ENCODE results near the gene LMNA.
A peak's percentile ranks its signal among the peaks of the same experiment; 100 is the strongest.

The LMNA gene

DNA sequence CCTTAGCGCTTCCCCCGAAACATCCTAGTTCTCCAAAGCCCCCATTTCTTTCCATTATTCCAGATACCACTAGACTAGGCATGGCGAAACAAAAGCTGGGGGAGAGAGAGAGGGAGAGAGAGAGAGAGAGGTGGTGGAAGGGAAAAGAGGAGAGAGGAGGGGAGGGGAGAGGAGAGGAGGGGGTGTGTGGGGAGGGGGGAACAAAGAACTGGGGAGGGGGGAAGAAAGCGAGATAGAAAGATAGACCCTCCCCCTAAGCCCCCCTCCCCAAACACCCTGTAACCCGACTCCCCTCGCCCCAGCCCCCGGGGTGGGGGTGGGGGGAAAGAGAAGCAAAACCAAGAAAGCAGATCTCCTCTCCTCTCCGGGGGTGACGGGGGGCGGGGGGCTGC is 32.6 kb upstream of the LMNA start:
- DNase-seq (ENCODE audit: low read depth, low spot score), result no peak

DNA sequence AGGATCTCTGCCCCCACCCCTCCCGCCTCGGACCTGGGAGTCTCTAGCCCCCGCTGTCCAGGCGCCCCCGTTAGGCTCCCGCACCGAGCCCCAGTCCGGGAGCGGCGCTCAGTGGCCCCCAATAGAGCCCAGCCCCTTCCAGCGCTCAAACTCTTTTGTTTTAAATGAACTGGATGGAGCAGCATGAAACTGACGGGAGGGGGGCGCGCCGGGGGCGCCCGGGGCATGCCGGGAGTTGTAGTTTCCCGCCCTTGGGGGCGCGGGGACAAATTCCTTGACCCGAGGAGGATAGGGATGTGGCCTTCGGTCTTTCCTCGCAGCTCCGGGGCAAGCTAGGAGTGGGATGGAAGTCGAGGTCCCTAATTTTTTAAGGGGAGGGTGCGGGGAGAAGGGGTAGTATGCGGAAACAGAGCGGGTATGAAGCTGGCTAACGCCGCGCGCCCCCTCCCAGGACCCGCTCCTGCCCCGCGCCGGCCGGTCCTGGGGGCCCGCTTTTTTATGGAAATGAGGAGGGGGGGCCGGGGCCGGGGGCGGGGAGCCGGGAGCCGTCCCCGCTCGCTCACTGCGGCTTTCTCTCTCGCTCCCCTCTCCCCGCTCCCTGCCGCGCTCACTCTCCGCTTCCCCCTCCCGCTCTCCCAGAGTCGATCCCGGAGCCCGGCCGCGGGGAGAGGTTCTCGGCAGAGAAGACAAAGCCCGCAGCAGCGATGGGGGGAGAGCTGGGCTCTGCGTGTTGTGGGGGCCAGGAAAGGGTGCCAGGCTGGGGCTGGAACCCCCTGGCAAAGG is 32.0 kb upstream of the LMNA start, which contains the start of gene MEX3A:
Gene MEX3A, minus strand, starts transcription at position 157 of the 783 bp plus-strand sequence. CDS start 467 bp downstream, outside the sequence.
- peak; percentile 97 for DNase-seq (ENCODE audit: low read depth, low spot score)

DNA sequence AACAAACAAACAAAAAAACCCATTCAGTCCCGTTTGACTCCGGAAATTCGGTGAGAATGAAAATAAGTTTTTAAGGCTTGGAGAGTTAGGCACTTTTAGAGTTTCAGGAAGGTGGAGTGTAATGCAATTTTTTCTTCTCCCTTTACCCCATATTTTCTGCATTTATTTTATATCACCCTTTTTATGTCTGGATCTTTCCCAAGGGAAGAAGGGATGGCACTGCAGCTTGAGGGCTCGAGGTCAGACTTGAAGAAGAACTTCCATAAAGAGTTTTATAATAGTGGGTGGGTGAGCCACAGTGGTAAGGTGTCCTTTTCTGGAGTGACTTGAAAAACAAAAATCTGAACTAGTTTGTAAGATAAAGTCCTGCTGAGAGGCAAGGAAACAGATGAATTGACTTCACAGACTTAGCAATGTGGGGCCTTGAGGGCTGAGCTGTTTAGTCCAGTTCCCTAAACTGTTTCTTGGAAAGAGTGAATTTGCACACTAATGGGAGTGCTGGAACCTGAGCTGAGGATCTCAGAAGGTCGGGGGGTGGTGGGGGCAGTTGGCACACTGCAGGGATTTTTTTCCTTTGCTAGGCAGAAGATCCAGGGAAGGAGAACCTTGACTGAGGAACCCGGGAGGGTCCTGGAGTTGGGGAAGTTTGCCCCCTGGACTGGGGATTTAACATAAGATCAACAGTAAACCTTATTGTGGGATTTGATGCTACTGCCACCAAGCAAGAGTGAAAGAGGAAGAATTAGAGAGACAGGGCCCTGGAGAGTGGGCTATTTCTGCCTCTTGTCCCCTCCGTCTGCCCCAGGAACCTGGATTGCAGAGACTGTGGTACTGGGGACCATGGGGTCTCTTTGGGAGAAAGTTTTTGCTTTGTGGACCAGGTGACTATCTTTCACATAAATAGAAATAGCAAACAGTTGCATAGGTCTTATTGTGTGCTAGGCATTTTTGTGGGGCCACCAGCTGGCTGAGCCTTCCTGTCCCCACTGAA is 30.4 kb upstream of the LMNA start:
- peak; percentile 47 for DNase-seq (ENCODE audit: low read depth, low spot score)

DNA sequence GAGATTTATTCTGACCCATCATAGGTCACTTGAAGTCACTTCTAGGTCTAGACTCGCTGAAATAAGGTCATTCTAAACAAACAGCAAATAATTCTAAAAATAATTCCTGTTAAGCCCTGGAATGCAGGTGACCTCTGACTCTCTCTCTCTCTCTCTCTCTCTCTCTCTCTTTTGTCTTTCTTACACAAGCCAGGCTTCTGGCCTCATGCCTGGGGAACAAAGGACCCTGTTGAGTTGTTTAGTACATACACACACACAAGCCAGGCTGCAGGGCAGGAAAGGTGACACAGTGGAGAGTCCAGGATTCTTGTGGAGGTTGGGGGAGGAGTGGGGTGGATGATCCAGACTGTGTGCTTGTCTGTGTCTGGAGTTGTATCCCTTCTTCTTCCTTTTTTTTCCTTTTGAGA is 28.3 kb upstream of the LMNA start:
- DNase-seq (ENCODE audit: low read depth, low spot score), result peak; percentile 89

DNA sequence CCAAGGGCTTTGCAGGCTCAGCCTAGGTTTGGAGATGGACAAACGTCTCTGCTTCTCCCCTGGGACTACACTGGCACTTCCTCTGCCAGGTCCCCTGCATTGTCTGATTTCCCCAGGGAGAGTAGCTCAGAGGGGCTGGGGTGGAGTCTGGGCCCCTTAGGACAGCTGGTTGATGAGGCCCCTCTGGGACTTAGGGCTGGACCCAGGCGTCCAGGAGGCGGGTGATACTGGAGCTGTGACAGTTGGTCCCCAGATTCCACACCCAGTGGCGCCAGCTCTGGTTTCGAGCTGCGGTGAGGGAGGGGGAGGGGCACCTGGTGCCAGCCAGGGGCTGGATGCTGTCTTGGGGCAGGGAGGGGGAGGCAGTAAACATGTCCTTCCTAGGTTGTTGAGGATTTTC is 24.8 kb upstream of the LMNA start:
- DNase-seq (ENCODE audit: low read depth, low spot score), result no peak

DNA sequence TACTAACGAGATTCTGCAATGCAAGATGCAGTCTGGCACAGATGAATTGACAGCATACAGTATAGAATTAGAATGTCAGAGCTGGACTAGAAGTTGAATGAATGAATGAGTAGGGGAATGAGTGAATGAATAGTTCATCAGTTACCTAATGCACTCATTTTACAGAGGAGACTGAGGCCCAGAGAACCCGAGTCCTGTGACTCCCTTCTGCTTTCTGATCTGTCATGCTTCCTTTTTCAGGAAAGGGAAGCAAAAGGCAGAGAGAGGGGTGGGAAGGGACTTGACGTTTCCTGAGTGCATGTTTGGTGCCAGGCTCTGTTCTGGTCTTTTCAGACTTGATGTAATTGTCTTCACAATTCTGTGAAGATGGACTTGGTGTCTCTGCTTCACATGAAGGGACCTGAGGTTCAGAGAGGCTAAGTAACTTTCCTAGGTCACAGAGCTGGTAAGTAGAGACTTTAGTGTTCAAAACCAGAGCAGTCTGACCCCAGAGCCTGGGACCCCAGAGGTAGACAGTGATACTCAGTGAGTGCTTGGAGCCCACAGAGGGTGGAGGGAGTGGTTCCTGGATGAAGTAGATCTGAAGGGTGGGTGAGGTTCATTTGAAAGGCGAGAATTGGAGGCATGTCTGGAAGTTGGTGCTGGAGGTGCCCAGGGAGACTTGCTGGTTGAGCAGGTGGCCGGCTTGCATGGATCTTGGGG is 24.2 kb upstream of the LMNA start:
- no peak for DNase-seq (ENCODE audit: low read depth, low spot score)

DNA sequence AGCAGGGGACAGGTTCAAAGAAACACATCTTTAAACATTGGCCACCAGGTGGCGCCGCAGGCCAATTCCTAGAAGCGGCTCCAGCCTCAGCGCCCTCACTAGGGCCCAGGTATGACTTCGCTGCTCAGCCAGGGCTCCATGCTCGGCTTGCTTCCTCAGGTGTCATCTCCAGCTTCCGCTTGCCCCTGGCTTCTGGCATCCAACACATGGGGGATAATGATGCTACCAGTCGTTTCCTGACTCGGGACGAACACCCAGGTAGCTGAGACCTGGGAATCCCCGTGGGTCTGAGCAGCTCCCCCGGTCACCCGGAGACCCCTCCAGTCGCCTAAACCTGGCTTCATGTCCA is 23.7 kb upstream of the LMNA start:
- peak; percentile 92 for DNase-seq (ENCODE audit: low read depth, low spot score)

DNA sequence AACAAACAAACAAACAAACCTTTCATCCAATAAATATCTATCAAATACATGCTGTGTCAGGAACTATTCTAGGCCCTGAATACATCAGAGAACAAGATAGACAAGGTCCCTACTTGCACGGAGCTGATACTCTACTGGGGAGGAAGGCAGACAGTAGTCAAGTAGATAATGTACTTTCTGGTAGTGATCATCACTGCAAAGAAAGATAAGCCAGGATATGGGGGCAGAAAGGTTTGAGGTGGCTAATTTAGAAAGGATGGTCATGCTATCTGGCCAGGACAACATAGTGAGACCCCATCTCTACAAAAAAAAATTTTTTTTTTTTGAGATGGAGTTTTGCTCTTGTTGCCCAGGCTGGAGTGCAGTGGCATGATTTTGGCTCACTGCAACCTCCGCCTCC is 22.9 kb upstream of the LMNA start:
- DNase-seq (ENCODE audit: low read depth, low spot score), result no peak

DNA sequence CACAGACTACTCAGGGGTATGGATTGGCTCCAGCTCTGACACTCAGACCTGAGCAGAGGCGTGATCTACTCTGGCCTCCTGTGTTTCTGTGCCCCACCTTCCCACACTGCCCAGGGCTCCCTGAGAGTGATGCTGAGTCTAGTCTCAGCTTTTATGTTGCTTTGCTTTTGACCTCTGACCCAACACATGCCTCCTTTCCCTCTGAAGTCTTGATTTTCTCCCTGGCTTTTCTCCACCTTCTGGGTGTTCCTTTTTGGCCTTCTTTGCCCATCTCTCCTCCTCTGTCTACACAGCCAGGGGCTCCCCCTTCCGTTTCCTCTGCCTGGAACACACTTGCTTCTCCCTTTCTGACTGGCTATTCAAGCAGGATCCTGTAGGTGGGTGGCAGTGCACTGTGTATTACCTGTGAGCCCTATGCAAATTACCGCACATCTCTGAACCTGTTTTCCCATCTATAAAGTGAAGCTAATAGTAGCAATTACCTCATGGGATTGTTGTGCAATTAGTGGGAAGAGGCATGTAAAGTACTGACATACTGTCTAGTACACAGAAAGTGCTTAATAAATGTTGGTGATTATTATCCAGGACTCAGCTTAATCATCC is 18.5 kb upstream of the LMNA start:
- DNase-seq (ENCODE audit: low read depth, low spot score), result no peak

DNA sequence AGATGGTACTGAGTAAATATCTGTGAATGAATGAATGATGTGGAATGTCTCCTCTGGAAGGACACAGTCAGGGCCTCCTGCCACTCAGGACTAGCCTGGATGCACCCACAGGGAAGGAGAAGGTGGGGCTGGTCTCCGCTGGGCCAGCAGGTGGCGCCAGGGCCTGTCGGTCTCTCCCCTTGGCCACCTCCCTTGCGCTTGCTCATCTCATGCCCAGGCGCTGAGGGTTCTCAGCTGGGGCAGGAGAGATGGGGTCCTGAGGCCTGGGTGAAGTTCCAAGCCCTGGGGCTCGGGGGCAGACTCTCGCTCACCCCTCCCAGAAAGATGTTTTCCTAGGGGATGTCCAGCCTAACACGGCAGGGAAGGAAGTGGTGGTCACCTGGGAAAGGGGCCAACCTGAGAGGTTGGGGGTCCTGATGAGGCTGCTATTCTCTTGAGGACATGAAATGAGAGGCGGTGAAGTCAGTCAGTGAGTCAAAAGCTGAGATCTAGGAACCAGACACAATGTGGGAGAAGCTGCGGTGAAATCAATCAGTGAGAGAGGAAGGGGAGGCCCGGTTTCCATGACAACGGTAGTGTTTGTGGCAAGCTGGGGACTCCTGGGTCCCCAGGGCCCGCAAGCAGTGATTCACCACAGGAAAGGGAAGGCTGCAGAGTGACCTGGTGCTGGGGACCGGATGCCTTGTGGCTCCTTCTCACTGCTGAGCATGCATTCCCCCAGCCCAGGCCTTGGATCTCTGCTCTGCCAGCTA is 17.7 kb upstream of the LMNA start:
- peak; percentile 92 for DNase-seq (ENCODE audit: low read depth, low spot score)

DNA sequence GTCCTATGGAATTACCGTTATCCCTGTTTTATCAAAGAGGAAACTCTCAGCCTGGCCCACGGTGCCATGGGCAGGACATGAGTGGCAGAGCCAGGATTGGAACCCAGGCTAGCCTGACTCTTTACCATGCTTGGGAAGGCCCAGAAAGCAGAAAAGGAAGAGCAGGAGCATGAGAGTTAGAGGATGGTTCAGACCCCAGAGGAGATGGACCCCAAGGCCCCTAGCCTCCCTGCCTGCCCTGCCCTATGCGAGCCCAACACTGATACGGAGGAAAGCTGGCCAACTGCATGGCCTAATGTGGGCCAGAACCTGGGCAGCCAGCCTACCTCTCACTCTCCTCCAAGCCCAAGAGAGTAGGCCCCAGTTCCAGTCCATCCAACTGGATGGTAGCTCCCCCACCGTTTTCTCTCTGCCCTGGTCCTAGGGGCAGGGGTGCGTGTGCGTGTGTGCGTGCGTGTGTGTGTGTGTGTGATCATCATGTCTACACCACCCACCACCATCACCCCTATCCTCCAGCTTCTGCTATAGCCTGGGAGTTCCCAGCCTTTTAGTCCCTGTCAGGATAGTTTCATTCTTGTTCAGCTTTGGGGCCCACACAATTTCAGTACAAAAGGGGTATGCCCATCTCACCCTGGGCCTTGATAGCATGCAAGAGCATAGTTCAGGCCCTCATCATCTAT is 16.9 kb upstream of the LMNA start:
- no peak for DNase-seq (ENCODE audit: low read depth, low spot score)

DNA sequence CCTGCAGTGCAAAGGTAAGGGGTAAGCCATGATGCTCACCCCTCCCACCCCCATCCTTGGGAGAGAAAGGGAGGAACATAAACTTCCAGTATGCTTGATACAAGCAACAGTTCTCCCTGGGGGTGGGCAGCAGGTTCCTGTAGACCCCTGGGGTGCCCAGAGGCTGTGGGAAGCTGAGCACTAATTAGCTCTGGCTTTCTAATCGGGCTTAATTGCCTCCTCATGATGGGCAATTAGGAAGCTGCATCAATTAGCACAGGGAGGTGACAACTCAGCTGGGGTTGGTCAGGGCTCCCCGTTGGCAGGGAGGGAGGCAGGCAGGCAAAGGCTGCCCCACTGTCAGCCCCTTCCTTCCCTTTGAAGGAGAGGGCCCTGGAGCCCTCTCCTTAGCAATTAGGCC is 15.7 kb upstream of the LMNA start:
- DNase-seq (ENCODE audit: low read depth, low spot score), result no peak

DNA sequence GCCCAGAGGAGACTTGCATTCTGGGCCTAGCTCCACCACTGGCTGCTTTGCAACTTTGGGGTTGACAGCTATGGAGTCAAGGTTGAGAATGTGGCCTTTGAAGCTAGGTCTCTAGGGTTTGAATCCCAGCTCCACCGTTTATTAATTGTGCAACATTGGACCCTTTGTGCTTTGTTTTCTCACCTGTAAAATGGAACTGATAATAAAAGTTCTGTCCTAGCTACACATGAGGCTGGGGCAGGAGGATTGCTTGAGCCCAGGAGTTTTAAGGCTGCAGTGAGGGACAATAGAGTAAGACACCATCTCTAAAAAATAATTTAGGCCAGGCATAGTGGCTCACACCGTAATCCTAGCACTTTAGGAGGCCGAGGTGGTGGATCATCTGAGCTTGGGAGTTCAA is 15.2 kb upstream of the LMNA start:
- DNase-seq (ENCODE audit: low read depth, low spot score), result no peak

DNA sequence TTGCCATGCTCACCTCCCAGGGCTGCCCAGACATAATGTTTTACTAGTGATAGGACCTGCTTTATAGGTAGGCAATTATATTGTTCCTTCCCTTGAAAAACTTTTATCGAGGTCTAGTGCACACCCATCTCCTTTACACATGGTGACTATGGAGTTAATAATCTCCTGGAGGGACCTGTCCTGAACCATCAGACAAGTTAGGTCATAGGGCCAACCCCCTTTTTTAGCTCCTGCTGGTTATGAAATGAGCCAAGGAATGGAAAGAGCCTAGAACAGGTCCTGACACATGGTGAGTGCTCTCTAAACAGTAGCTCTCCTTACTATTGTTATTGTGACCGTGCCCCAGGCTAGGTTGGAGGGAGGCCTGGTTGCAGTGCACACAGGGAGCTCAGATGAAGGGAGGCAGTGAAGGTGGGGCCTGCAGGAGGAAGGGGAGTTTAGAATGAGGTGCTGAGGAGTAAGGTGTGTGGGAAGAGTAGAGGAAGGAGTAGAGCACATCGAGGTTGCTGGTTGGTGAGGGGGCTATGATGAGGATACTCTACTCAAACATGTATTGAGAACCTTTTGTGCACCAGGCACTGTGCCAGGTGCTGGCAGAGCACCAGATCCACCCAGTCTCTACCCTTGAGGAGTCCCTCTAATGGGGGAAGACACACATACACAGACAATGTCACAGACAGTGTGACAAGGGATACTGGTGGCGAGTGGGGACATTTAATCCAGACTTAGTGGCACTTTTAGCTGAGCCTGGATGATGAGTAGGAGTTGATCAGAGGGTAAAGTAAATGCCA is 14.1 kb upstream of the LMNA start:
- no peak for DNase-seq (ENCODE audit: low read depth, low spot score)

DNA sequence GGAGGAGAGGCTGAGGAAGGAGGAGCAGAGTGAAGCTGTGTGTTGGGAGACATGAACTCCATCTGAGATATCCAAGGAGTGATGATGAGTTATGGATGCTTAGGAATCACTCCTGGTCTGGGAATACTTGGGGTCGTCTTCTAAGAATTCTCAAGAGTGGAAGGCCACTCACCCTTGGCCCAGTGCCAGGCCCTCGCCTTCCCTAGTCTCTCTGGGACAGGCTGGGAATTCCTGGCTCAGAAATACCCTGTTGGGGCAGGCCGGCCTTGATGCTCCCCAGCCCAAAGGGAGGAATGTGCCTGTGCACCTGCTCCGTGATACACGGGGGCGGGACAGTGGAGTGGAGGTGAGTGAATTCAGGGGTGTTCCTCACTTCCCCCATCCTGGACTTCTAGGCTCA is 12.6 kb upstream of the LMNA start:
- DNase-seq (ENCODE audit: low read depth, low spot score), result no peak

DNA sequence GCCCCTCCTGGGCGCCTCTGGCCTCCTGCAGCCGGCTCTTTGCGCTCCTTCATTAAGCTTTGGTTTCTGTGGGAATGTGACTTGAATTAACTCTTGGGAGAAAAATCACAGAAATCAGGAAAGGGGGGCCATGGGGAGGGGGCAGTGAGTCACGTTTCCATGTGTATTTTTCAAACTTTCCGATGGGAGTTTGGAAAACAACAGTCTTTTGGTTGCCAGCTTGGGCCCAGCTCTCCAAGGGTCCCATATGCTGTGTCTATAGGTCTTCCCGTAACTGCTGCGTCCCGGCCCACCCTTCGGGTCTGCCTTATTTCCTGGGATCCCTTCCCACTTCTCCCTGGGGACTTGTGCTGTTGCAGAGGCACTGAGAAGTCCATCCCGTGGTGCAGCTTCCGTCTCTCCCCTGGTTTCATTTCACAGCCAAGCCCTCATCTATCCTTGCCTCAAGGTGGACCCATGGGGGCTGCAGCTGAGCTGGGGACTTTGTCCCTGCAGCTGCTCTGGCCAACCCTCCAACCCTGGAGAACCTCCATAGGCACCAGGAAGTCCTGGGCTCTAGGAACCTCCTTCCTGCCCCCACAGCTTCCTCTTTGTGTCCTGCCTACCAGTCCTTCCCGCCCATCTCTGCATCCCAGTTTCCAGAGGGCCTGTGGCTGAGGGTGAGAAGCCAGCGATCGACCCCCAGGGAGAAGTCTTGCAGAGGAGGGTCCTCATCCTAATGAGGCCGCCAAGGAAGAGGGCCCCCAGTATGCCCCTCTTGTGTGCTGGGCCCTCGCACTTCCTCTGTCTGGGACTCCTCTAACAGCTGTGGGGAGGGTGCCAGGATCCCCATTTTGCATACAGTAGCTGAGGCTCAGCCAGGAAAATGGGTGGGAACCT is 11.6 kb upstream of the LMNA start:
- DNase-seq (ENCODE audit: low read depth, low spot score), result no peak

DNA sequence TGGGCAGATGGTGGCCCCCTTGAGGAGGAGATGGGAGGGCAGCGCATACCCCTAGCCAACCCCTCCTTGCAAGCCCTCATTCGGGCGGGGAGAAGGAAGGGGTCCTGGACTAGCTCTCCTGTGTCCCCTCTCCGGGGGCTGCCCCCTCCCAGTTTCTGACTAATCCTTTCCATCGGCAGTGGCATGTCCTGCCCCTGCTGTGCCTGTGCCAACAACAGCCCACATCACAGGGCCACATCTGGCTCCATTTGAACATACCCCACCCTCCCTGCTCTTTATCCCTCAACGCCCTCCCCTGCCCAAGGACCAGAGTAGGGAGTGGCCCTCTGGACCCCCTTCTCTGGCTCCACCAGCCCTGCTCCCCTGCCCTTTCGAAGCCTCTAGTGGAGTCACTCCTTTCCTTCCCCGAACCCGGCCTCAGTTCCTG is 11.0 kb upstream of the LMNA start:
- no peak for DNase-seq (ENCODE audit: low read depth, low spot score)

DNA sequence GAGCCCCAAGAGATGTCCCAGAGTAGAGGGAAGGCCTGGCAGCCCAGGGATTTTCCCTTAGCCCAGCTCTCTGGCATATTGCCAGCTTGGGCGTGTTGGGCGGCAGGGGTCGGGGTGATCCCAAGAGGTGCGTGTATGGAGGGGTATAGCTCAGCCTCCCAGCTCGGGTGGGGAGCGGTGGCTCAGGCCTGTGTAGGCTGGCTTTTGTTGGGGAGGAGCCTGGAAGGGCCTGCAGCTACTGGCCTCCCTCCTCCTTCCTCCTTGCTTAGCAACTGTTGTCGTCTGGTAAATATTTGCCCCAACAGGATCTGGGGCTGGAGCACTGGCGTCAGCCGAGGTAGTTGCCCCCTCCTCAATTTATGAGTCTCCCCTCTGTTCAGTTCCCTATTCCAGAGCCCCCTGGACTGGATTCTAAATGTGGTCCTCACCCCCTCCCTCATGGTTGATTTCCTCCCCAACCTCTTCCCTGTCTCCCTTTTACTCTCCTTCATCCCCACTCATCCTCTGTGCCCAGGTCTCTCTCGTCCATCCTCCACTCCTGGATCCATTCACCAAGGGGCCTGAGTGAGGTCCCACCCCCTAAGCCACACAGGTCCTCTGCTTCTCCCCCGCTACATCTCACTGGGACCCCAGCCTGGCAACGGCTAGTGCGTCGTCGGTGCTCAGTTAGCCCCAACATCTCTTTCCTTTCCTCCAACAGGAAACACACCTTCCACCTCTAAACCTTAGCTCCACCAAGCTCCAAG is 10.3 kb upstream of the LMNA start:
- peak; percentile 74 for DNase-seq (ENCODE audit: low read depth, low spot score)

Measured in ELF-1 (cell line).